ENCODE results near the gene TMX4. TPM values are rescaled to one million over a fixed set of nuclear protein-coding genes. Genes with fewer than 3 reads are reported as not detected.

The TMX4 gene
- total and polyA plus RNA-seq, 2 of the 8 experiments (the other 6 are each of a cell fraction or from before 2014, with no cell fraction given): 2.1 to 7.8 TPM

- H3K9me3 ChIP-seq (ENCODE audit: insufficient read depth in 2 of 2, low read depth in 1 of 2, low read length in 1 of 2): no peaks in the 10 kb centered on the region
- FAIRE-seq: no peak
Observed at GRCh38 chr20:7974785-7975435, 44.7 kb downstream of the TMX4 start.

More at GRCh38 chr20:7974785-7975435, 44.7 kb downstream of the TMX4 start:
- H4K91ac ChIP-seq (replicated peaks; ENCODE audit: insufficient read length, low read length): no peak overlapping the region
- H3K4me1 ChIP-seq (replicated peaks in 1 of 4; ENCODE audit: control insufficient read depth in 3 of 4, insufficient read depth in 4 of 4, low read length in 3 of 4): no peaks in the 10 kb centered on the region
- no peak overlapping the region for H2BK15ac ChIP-seq (ENCODE audit: low read length)
- no peak overlapping the region for H3K56ac ChIP-seq (replicated peaks; ENCODE audit: insufficient read length, low read depth, low read length)
- CTCF ChIA-PET (ENCODE audit: partially characterized antibody): interaction anchor here (1.1 to 1.5 kb wide), 2 partner anchors 9 to 38 kb away, joined by 4 to 5 read pairs; no protein-coding TSS in a partner anchor
- H3K4ac ChIP-seq (replicated peaks; ENCODE audit: insufficient read length, low read depth, low read length): no peak overlapping the region
- no peak overlapping the region for H3K18ac ChIP-seq (ENCODE audit: extremely low read depth, low read length)
- H2BK5ac ChIP-seq (ENCODE audit: low read depth, low read length): no peak overlapping the region
- no peak overlapping the region for H3K14ac ChIP-seq (ENCODE audit: insufficient read length)
- H3K36me3 ChIP-seq (ENCODE audit: control insufficient read depth in 2 of 4, insufficient read depth in 4 of 4, low read length in 3 of 4): no peaks in the 10 kb centered on the region
- no peaks in the 10 kb centered on the region for H3K23me2 ChIP-seq (ENCODE audit: low read depth, low read length)
- peaks cover 0 to 1% (median 0%) of the 10 kb centered on the region in 4 experiments; a peak in 1 of 7 replicates for H3K27me3 ChIP-seq (replicated peaks in 1 of 4; ENCODE audit: control insufficient read depth in 3 of 4, extremely low read depth in 1 of 4, insufficient read depth in 3 of 4, low read length in 3 of 4)
- no peak overlapping the region for H2BK120ac ChIP-seq (replicated peaks; ENCODE audit: low read depth, low read length)
- H3K79me2 ChIP-seq (ENCODE audit: control insufficient read depth in 1 of 2, insufficient read depth in 2 of 2, low read length in 2 of 2): no peaks in the 10 kb centered on the region
- TF ChIP-seq POLR2A (IDR thresholded peaks at IDR 0.05; ENCODE audit: control extremely low read depth in 1 of 2, low read depth in 2 of 2, low read length in 2 of 2) (no peak), JUN (IDR thresholded peaks at IDR 0.05; ENCODE audit: low read depth, low read length) (no peak), CBX8 (IDR thresholded peaks at IDR 0.05; ENCODE audit: borderline replicate concordance, low read depth, low read length) (no peak), SRF (IDR thresholded peaks at IDR 0.05; ENCODE audit: low read depth, low read length) (no peak), RXRA (IDR thresholded peaks at IDR 0.05; ENCODE audit: insufficient read depth, low read depth, low read length) (no peak), CHD2 (IDR thresholded peaks at IDR 0.05; ENCODE audit: low read length) (no peak)
- H3K9ac ChIP-seq (replicated peaks in 1 of 4; ENCODE audit: extremely low read depth in 1 of 4, low read depth in 3 of 4, low read length in 3 of 4): no peak overlapping the region
- no peaks in the 10 kb centered on the region for H3K79me1 ChIP-seq (ENCODE audit: low read depth, low read length)
- H2BK20ac ChIP-seq (ENCODE audit: low read length): no peak overlapping the region
- H4K5ac ChIP-seq (ENCODE audit: insufficient read length, low read depth, low read length): no peak overlapping the region
- no peak overlapping the region for H3K4me3 ChIP-seq (ENCODE audit: extremely low read depth in 1 of 4, insufficient read depth in 2 of 4, low read depth in 3 of 4, low read length in 4 of 4)
- H2AK5ac ChIP-seq (ENCODE audit: low read depth, low read length): no peak overlapping the region
- H4K20me1 ChIP-seq (replicated peaks in 1 of 2; ENCODE audit: control insufficient read depth in 1 of 2, insufficient read depth in 2 of 2, low read length in 2 of 2): no peaks in the 10 kb centered on the region
- no peak overlapping the region for H2BK12ac ChIP-seq (ENCODE audit: low read depth, low read length)
- H3K23ac ChIP-seq (ENCODE audit: insufficient read length): no peak overlapping the region
- H3K27ac ChIP-seq (ENCODE audit: low read depth, low read length): no peak overlapping the region
- H2AFZ ChIP-seq (ENCODE audit: low read length): no peak overlapping the region
- 88% methylated on average over 4 of the region's 4 CpGs; no CpG with 5 or more reads in 1 of the 2 experiments for WGBS, 2 experiments (ENCODE audit: extremely low coverage in 1 of 2, insufficient coverage in 1 of 2, insufficient read length in 1 of 2, insufficient replicate concordance in 2 of 2, low coverage in 1 of 2, low lambda C conversion rate in 2 of 2, missing lambda C conversion rate in 1 of 2)
- POLR2A ChIA-PET (ENCODE audit: partially characterized antibody): no interaction called here
- DNase-seq (ENCODE audit: low read depth in 1 of 2, low spot score in 2 of 2): no peak
- no peak overlapping the region for H4K8ac ChIP-seq (ENCODE audit: extremely low read depth, insufficient read depth, low read length)
- no peak overlapping the region for H3K4me2 ChIP-seq (ENCODE audit: insufficient read depth in 1 of 2, low read depth in 2 of 2, low read length in 2 of 2)

Measured in H1 (cell line).